H1 (cell line): ENCODE results near the gene C1orf56. TPM values are rescaled to one million over a fixed set of nuclear protein-coding genes. Genes with fewer than 3 reads are reported as not detected.

Experiments used
- CTCF ChIA-PET: fragments of 300-600 bp; sonication (Branson Sonifier 250); formaldehyde crosslinking; loops from one replicate; lab custom pipeline; 2021; ENCODE audit not compliant: partially characterized antibody; lab: Charles Lee
- POLR2A ChIA-PET: fragments of 300-600 bp; sonication (Branson Sonifier 250); formaldehyde crosslinking; loops from one replicate; lab custom pipeline; 2021; ENCODE audit warnings: inconsistent platforms; ENCODE audit not compliant: partially characterized antibody; lab: Charles Lee
- DNase-seq, 2 experiments: peaks; one replicate each; pipeline versions ENCODE4 v3.0.0 to v3.0.0-alpha.2; 2010 to 2022; ENCODE audit warnings: low spot score in 2 of 2, low read depth in 1 of 2, mixed read lengths in 1 of 2
- FAIRE-seq: peaks from 2 replicates; lab custom pipeline; 2011; peaks lifted over from hg19 to GRCh38; lab: Jason Lieb, UNC
- H2AFZ ChIP-seq: 2 replicates; pipeline ENCODE4 v1.8.1; 2012; ENCODE audit warnings: low read length, inconsistent platforms
- H2AK5ac ChIP-seq: 2 replicates; pipeline ENCODE4 v1.6.1; 2013; ENCODE audit warnings: low read depth, low read length
- H2BK120ac ChIP-seq: replicated peaks from 2 replicates; pipeline ENCODE3; 2013; ENCODE audit warnings: low read depth, low read length, inconsistent platforms
- H2BK12ac ChIP-seq: 2 replicates; pipeline ENCODE4 v1.6.1; 2013; ENCODE audit warnings: low read depth, low read length
- H2BK15ac ChIP-seq: 2 replicates; pipeline ENCODE4 v1.6.1; 2013; ENCODE audit warnings: low read length
- H2BK20ac ChIP-seq: 2 replicates; pipeline ENCODE4 v1.6.1; 2013; ENCODE audit warnings: low read length
- H2BK5ac ChIP-seq: 2 replicates; pipeline ENCODE4 v1.6.1; 2013; ENCODE audit warnings: low read depth, low read length
- H3K14ac ChIP-seq: 2 replicates; pipeline ENCODE4 v1.6.1; 2013; ENCODE audit warnings: inconsistent platforms; ENCODE audit not compliant: insufficient read length
- H3K18ac ChIP-seq: 2 replicates; pipeline ENCODE4 v1.6.1; 2013; ENCODE audit warnings: low read length; ENCODE audit errors: extremely low read depth
- H3K23ac ChIP-seq: 2 replicates; pipeline ENCODE4 v1.6.1; 2013; ENCODE audit warnings: inconsistent platforms; ENCODE audit not compliant: insufficient read length
- H3K23me2 ChIP-seq: 2 replicates; pipeline ENCODE4 v1.6.1; 2013; ENCODE audit warnings: low read depth, low read length
- H3K27ac ChIP-seq: 2 replicates; pipeline ENCODE4 v1.6.1; 2011; ENCODE audit warnings: low read depth, low read length, inconsistent platforms
- H3K27me3 ChIP-seq, 4 experiments: replicated peaks in 1 of 4; 1 replicate in 1 of 4; 2 replicates in 3 of 4; pipeline versions ENCODE4 v1.6.1 to v1.8.1; 2011 to 2013; ENCODE audit warnings: low read length in 3 of 4, mild to moderate bottlenecking in 3 of 4, inconsistent platforms in 2 of 4, mixed read lengths in 2 of 4, moderate library complexity in 1 of 4; ENCODE audit not compliant: control insufficient read depth in 3 of 4, insufficient read depth in 3 of 4; ENCODE audit errors: extremely low read depth in 1 of 4
- H3K36me3 ChIP-seq, 4 experiments: 2 replicates each; pipeline versions ENCODE4 v1.6.1 to v1.8.1; 2011 to 2013; ENCODE audit warnings: mild to moderate bottlenecking in 4 of 4, low read length in 3 of 4, moderate library complexity in 2 of 4, control low read depth in 1 of 4, inconsistent platforms in 1 of 4; ENCODE audit not compliant: insufficient read depth in 4 of 4, control insufficient read depth in 2 of 4
- H3K4ac ChIP-seq: replicated peaks from 2 replicates; pipeline ENCODE3; 2013; ENCODE audit warnings: low read length, low read depth, mixed read lengths, inconsistent platforms; ENCODE audit not compliant: insufficient read length
- H3K4me1 ChIP-seq, 4 experiments: replicated peaks in 1 of 4; 1 replicate in 1 of 4; 2 replicates in 3 of 4; pipeline versions ENCODE4 v1.6.1 to v1.8.1; 2011 to 2013; ENCODE audit warnings: low read length in 3 of 4, inconsistent platforms in 2 of 4, mixed read lengths in 1 of 4; ENCODE audit not compliant: insufficient read depth in 4 of 4, control insufficient read depth in 3 of 4
- H3K4me2 ChIP-seq, 2 experiments: 2 replicates each; pipeline versions ENCODE4 v1.6.1 to v1.8.1; 2011 to 2013; ENCODE audit warnings: low read depth in 2 of 2, low read length in 2 of 2, control low read depth in 1 of 2, inconsistent platforms in 1 of 2, mild to moderate bottlenecking in 1 of 2; ENCODE audit not compliant: insufficient read depth in 1 of 2
- H3K4me3 ChIP-seq, 4 experiments: fragments of 200-600, 300-600 bp in 1 of 4; sonication (generic), shearing (Covaris generic), sonication (Bioruptor Twin) in 1 of 4; 2 replicates each; pipeline versions ENCODE4 v1.5.1 to v1.8.1; 2011 to 2016; ENCODE audit warnings: low read length in 4 of 4, low read depth in 3 of 4, control low read depth in 2 of 4, inconsistent platforms in 2 of 4, mild to moderate bottlenecking in 2 of 4, mixed read lengths in 1 of 4, moderate library complexity in 1 of 4; ENCODE audit not compliant: insufficient read depth in 2 of 4; ENCODE audit errors: extremely low read depth in 1 of 4
- H3K56ac ChIP-seq: replicated peaks from 2 replicates; pipeline ENCODE3; 2013; ENCODE audit warnings: low read depth, mild to moderate bottlenecking, mixed read lengths, low read length, inconsistent platforms; ENCODE audit not compliant: insufficient read length
- H3K79me1 ChIP-seq: 2 replicates; pipeline ENCODE4 v1.6.1; 2013; ENCODE audit warnings: low read depth, low read length, control low read depth
- H3K79me2 ChIP-seq, 2 experiments: 2 replicates each; pipeline versions ENCODE4 v1.6.1 to v1.8.1; 2012 to 2013; ENCODE audit warnings: low read length in 2 of 2, mild to moderate bottlenecking in 2 of 2, inconsistent platforms in 1 of 2; ENCODE audit not compliant: insufficient read depth in 2 of 2, control insufficient read depth in 1 of 2
- H3K9ac ChIP-seq, 4 experiments: replicated peaks in 1 of 4; 1 replicate in 1 of 4; 2 replicates in 3 of 4; pipeline versions ENCODE4 v1.6.1 to v1.8.1; 2011 to 2013; ENCODE audit warnings: low read depth in 3 of 4, low read length in 3 of 4, control low read depth in 2 of 4, mild to moderate bottlenecking in 2 of 4, moderate library complexity in 2 of 4, inconsistent platforms in 1 of 4; ENCODE audit errors: extremely low read depth in 1 of 4
- H3K9me3 ChIP-seq, 2 experiments: 2 replicates each; pipeline versions ENCODE4 v1.6.1 to v1.8.1; 2012 to 2013; ENCODE audit warnings: mild to moderate bottlenecking in 2 of 2, moderate library complexity in 2 of 2, control low read depth in 1 of 2, inconsistent platforms in 1 of 2, low read depth in 1 of 2, low read length in 1 of 2, mixed read lengths in 1 of 2; ENCODE audit not compliant: insufficient read depth in 2 of 2
- H4K20me1 ChIP-seq, 2 experiments: replicated peaks in 1 of 2; 2 replicates each; pipeline versions ENCODE3 to v1.8.1; 2011 to 2013; ENCODE audit warnings: inconsistent platforms in 2 of 2, low read length in 2 of 2, mild to moderate bottlenecking in 1 of 2; ENCODE audit not compliant: insufficient read depth in 2 of 2, control insufficient read depth in 1 of 2
- H4K5ac ChIP-seq: 2 replicates; pipeline ENCODE4 v1.6.1; 2013; ENCODE audit warnings: low read length, low read depth, mixed read lengths, inconsistent platforms; ENCODE audit not compliant: insufficient read length
- H4K8ac ChIP-seq: 2 replicates; pipeline ENCODE4 v1.8.0; 2013; ENCODE audit warnings: mild to moderate bottlenecking, moderate library complexity, low read length, inconsistent platforms; ENCODE audit not compliant: insufficient read depth; ENCODE audit errors: extremely low read depth
- H4K91ac ChIP-seq: replicated peaks from 2 replicates; pipeline ENCODE3; 2013; ENCODE audit warnings: low read length, mixed read lengths, inconsistent platforms; ENCODE audit not compliant: insufficient read length
- GABPA ChIP-seq: IDR thresholded peaks from 2 replicates; pipeline ENCODE4 v1.6.1; 2011; ENCODE audit warnings: mild to moderate bottlenecking, low read length, moderate library complexity, borderline replicate concordance; ENCODE audit not compliant: insufficient read depth
- WGBS, 2 experiments: shearing (Covaris generic) in 1 of 2; methylation state at CpG; one replicate each; pipeline versions ENCODE4 v1.1.6 to v1.1.7; 2013 to 2015; ENCODE audit warnings: low lambda C conversion rate in 2 of 2, mixed read lengths in 2 of 2, inconsistent platforms in 1 of 2, low coverage in 1 of 2, missing lambda C conversion rate in 1 of 2; ENCODE audit not compliant: insufficient replicate concordance in 2 of 2, insufficient coverage in 1 of 2, insufficient read length in 1 of 2; ENCODE audit errors: extremely low coverage in 1 of 2, missing lambda C conversion rate in 1 of 2; 5-methylcytosine and 5-hydroxymethylcytosine counted together
- polyA plus RNA-seq, 7 experiments: library from polyadenylated mRNA; depleted of rRNA in 3 of 7; stranded (reverse) in 5 of 7; unstranded in 2 of 7; fragments of >200 nt in 5 of 7; fragments of 200-250 nt in 2 of 7; gene quantifications; 1 replicate in 5 of 7; 2 replicates in 1 of 7; 4 replicates in 1 of 7; pipeline versions ENCODE4 v1.2.1 to v1.2.3, GENCODE V29; 2011 to 2013; ENCODE audit warnings: missing spikeins in 2 of 7, mixed read lengths in 2 of 7
- total RNA-seq: library from RNA; stranded (reverse); fragmentation: NEBNext Ultra II Directional; extraction: Animal tissue kit (Norgen Biotek cat#: 25700); gene quantifications from 2 replicates; pipeline ENCODE4 v1.2.1, GENCODE V29; 2021
- TF ChIP-seq, protein P1 (sequence below): IDR thresholded peaks from 2 replicates; pipeline ENCODE4 v1.6.1; 2012; ENCODE audit warnings: inconsistent platforms
- TF ChIP-seq, protein P2 (sequence below): IDR thresholded peaks from 2 replicates; pipeline ENCODE4 v1.6.1; 2012; ENCODE audit warnings: low read length, inconsistent platforms

Gene C1orf56
- total and polyA plus RNA-seq, 2 of the 8 experiments (the other 6 are each of a cell fraction or from before 2014, with no cell fraction given): 3.0 to 3.4 TPM

DNA sequence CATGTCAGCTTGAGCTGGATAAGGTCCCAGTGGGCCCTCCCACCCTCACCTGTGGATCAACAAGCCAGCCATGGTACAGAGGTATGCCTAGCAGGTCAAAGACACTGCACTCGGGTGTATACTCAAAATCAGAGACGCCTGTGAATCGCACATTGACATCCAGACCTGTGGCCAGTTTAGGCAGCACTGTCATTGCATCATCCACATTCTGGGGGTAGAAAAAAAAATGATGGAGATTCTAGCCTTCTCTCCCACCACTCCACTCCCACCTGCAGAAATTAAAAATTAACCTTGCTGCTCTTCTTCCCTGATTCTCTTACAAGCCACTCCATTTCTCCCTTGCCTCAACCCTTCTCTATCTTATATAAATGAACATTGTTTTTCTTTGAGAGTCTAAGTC lies 47.1 kb upstream of the C1orf56 start:
- Histone ChIP-seq H2BK12ac (no peak overlapping the region), H4K91ac (no peak overlapping the region), H3K4me2 (no peak overlapping the region), H3K14ac (no peak overlapping the region), H4K5ac (no peak overlapping the region), H3K4me1 (peaks cover 0 to 4% (median 0%) of the 10 kb centered on the region in 4 experiments; a peak in 1 of 7 replicates), H3K79me1 (no peaks in the 10 kb centered on the region), H3K4ac (no peak overlapping the region), H3K9ac (no peak overlapping the region), H3K9me3 (no peaks in the 10 kb centered on the region), H3K27me3 (no peaks in the 10 kb centered on the region), H3K36me3 (peaks cover 0 to 7% (median 5%) of the 10 kb centered on the region in 4 experiments; a peak in 6 of 8 replicates), H3K79me2 (no peaks in the 10 kb centered on the region), H2AFZ (no peak overlapping the region), H4K8ac (no peak overlapping the region), H3K23ac (no peak overlapping the region), H2BK15ac (no peak overlapping the region), H3K23me2 (no peaks in the 10 kb centered on the region), H2BK5ac (no peak overlapping the region), H4K20me1 (no peaks in the 10 kb centered on the region), H3K56ac (no peak overlapping the region), H3K18ac (no peak overlapping the region), H3K4me3 (no peak overlapping the region), H2BK120ac (no peak overlapping the region), H2AK5ac (no peak overlapping the region), H3K27ac (no peak overlapping the region), H2BK20ac (no peak overlapping the region)
- 97% methylated on average over 3 of the region's 3 CpGs; no CpG with 5 or more reads in 1 of the 2 experiments for WGBS, 2 experiments
- no peak for FAIRE-seq
- no peak for DNase-seq
- POLR2A ChIA-PET: interaction anchor here (0.7 to 1.2 kb wide), 4 partner anchors 19 to 276 kb away, joined by 3 to 4 read pairs (median 4); no protein-coding TSS in a partner anchor
- CTCF ChIA-PET: interaction anchor here (1.2 to 7.8 kb wide), 4 partner anchors 18 to 156 kb away, joined by 3 to 142 read pairs (median 4); partner anchors contain the start of genes ANXA9 and TNFAIP8L2
- no peak for TF ChIP-seq GABPA
- TF ChIP-seq, protein P1, sequence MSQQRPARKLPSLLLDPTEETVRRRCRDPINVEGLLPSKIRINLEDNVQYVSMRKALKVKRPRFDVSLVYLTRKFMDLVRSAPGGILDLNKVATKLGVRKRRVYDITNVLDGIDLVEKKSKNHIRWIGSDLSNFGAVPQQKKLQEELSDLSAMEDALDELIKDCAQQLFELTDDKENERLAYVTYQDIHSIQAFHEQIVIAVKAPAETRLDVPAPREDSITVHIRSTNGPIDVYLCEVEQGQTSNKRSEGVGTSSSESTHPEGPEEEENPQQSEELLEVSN: no peak
- TF ChIP-seq, protein P2, sequence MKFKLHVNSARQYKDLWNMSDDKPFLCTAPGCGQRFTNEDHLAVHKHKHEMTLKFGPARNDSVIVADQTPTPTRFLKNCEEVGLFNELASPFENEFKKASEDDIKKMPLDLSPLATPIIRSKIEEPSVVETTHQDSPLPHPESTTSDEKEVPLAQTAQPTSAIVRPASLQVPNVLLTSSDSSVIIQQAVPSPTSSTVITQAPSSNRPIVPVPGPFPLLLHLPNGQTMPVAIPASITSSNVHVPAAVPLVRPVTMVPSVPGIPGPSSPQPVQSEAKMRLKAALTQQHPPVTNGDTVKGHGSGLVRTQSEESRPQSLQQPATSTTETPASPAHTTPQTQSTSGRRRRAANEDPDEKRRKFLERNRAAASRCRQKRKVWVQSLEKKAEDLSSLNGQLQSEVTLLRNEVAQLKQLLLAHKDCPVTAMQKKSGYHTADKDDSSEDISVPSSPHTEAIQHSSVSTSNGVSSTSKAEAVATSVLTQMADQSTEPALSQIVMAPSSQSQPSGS: no peak
